OCI-LY7 (cell line): ENCODE measurements around the gene ZSCAN31. TPM values are rescaled to one million over a fixed set of nuclear protein-coding genes. Genes with fewer than 3 reads are reported as not detected.

Experiments
- BruUV-seq: library from RNA; stranded (reverse); fragments of 400-500 nt; replicated peaks from 2 replicates; lab custom pipeline; 2021; lab: Mats Ljungman, UMichigan
- CTCF ChIA-PET: fragments of 300-600 bp; sonication (Branson Sonifier 250); formaldehyde crosslinking; loops from one replicate; lab custom pipeline; 2022; ENCODE audit warnings: antibody characterized with exemption; ENCODE audit not compliant: unreplicated experiment; lab: Charles Lee
- POLR2A ChIA-PET: fragments of 300-600 bp; sonication (Branson Sonifier 250); formaldehyde crosslinking; loops from one replicate; lab custom pipeline; 2022; ENCODE audit warnings: antibody characterized with exemption; lab: Charles Lee
- DNase-seq: peaks from one replicate; pipeline ENCODE4 v3.0.0-alpha.2; 2015; ENCODE audit warnings: low spot score
- H2AFZ ChIP-seq: fragments of 200-600 bp; sonication (generic), shearing (Covaris generic); 2 replicates; pipeline ENCODE4 v1.6.1; 2014; ENCODE audit warnings: mild to moderate bottlenecking, antibody characterized with exemption, low read length, moderate library complexity
- H3K27ac ChIP-seq: fragments of 200-600 bp; sonication (generic); 2 replicates; pipeline ENCODE4 v1.5.1; 2014; ENCODE audit warnings: mixed run types, low read depth, mild to moderate bottlenecking, moderate library complexity, low read length, inconsistent platforms; ENCODE audit not compliant: poor library complexity, severe bottlenecking
- H3K36me3 ChIP-seq: fragments of 200-600 bp; sonication (generic); 2 replicates; pipeline ENCODE4 v1.6.1; 2014; ENCODE audit warnings: mild to moderate bottlenecking, antibody characterized with exemption, low read length, moderate library complexity, mixed read lengths; ENCODE audit not compliant: insufficient read depth
- H3K4me1 ChIP-seq: fragments of 200-600 bp; sonication (generic); 2 replicates; pipeline ENCODE4 v1.5.1; 2014; ENCODE audit warnings: mild to moderate bottlenecking, low read length; ENCODE audit not compliant: insufficient read depth, poor library complexity, severe bottlenecking
- H3K4me2 ChIP-seq: fragments of 200-600 bp; sonication (generic); 2 replicates; pipeline ENCODE4 v1.6.1; 2014; ENCODE audit warnings: mild to moderate bottlenecking, low read length
- H3K4me3 ChIP-seq: fragments of 200-600 bp; sonication (generic); 2 replicates; pipeline ENCODE4 v1.5.1; 2014; ENCODE audit warnings: mild to moderate bottlenecking, low read depth, low read length; ENCODE audit not compliant: poor library complexity, severe bottlenecking
- H3K79me2 ChIP-seq: fragments of 200-600 bp; sonication (generic); 2 replicates; pipeline ENCODE4 v1.6.1; 2016; ENCODE audit warnings: low read depth, mild to moderate bottlenecking, low read length, moderate library complexity, mixed read lengths; ENCODE audit not compliant: insufficient read depth
- H3K9me2 ChIP-seq: fragments of 200-600 bp; sonication (generic); 2 replicates; pipeline ENCODE4 v1.6.1; 2016; ENCODE audit warnings: mild to moderate bottlenecking, low read length, mixed read lengths; ENCODE audit not compliant: insufficient read depth
- H3K9me3 ChIP-seq: fragments of 200-600 bp; sonication (generic); 2 replicates; pipeline ENCODE4 v1.6.1; 2014; ENCODE audit warnings: mild to moderate bottlenecking, mixed run types, low read length, mixed read lengths
- H4K20me1 ChIP-seq: fragments of 200-600 bp; sonication (generic); 2 replicates; pipeline ENCODE4 v1.6.1; 2014; ENCODE audit warnings: mild to moderate bottlenecking, antibody characterized with exemption, low read length, moderate library complexity, mixed read lengths; ENCODE audit not compliant: insufficient read depth
- CTCF ChIP-seq: fragments of 200-600 bp; sonication (generic); conservative IDR thresholded peaks from 2 replicates; pipeline ENCODE4 v1.5.1; 2014; ENCODE audit warnings: mild to moderate bottlenecking, antibody characterized with exemption, low read length, moderate library complexity, mixed read lengths
- EZH2phosphoT487 ChIP-seq: fragments of 200-600 bp; sonication (generic); IDR thresholded peaks from 2 replicates; pipeline ENCODE4 v1.6.1; 2018; ENCODE audit warnings: low read depth, borderline replicate concordance, mild to moderate bottlenecking, mixed run types, antibody characterized with exemption, low read length, moderate library complexity, mixed read lengths
- intact Hi-C: fragments of 100-400 bp; cut with micrococcal nuclease; formaldehyde crosslinking; loops from one replicate; pipeline ENCODE4 v1.10.0; 2022; ENCODE audit not compliant: unreplicated experiment
- total RNA-seq, 2 experiments: library from RNA; depleted of rRNA in 1 of 2; stranded (reverse); fragments of >200 nt in 1 of 2; shearing (Covaris generic) in 1 of 2; gene quantifications; 2 replicates each; pipeline ENCODE4 v1.2.3, GENCODE V29; 2014 to 2022

The ZSCAN31 gene
- total RNA-seq, 2 experiments from 2014 or later: not detected

- peaks cover 1% of the 10 kb centered on the region; the same call in 1 of the 2 replicates for H3K79me2 ChIP-seq
- CTCF ChIA-PET: no interaction called here
- DNase-seq: peak; percentile 62
- no peaks in the 10 kb centered on the region for H3K9me2 ChIP-seq
- H3K9me3 ChIP-seq: peaks cover 35% of the 10 kb centered on the region
- H3K36me3 ChIP-seq: peaks cover 23% of the 10 kb centered on the region
- POLR2A ChIA-PET: interaction anchor here (0.9 to 1.2 kb wide), 2 partner anchors 218 to 232 kb away, joined by 3 read pairs; partner anchors contain the start of gene ZSCAN16
- peak overlapping the region; percentile 30 for H3K4me3 ChIP-seq
- no peak for TF ChIP-seq EZH2phosphoT487
- peak; percentile 78 for TF ChIP-seq CTCF
- intact Hi-C loops: no loop called here
- peak overlapping the region; percentile 66 for H3K4me2 ChIP-seq
- no peaks in the 10 kb centered on the region for H4K20me1 ChIP-seq
- H3K4me1 ChIP-seq: peaks cover 7% of the 10 kb centered on the region
- no peak overlapping the region for H3K27ac ChIP-seq
- BruUV-seq: no TSS peak
- peak overlapping the region; percentile 38; the same call in 1 of the 2 replicates for H2AFZ ChIP-seq
Observed at GRCh38 chr6:28355743-28356665, 20.1 kb upstream of the ZSCAN31 start.

GRCh38 chr6:28354688-28355554 is 19.0 kb upstream of the ZSCAN31 start:
- Histone ChIP-seq H2AFZ (no peak overlapping the region), H3K79me2 (peaks cover 10% of the 10 kb centered on the region; the same call in 1 of the 2 replicates), H3K4me3 (no peak overlapping the region)

More at GRCh38 chr6:28354688-28355554, 19.0 kb upstream of the ZSCAN31 start:
- Histone ChIP-seq H3K36me3 (peaks cover 23% of the 10 kb centered on the region), H3K27ac (no peak overlapping the region), H4K20me1 (no peaks in the 10 kb centered on the region), H3K4me1 (peaks cover 12% of the 10 kb centered on the region), H3K9me2 (no peaks in the 10 kb centered on the region), H3K4me2 (no peak overlapping the region), H3K9me3 (peaks cover 35% of the 10 kb centered on the region)
- ChIA-PET POLR2A (no interaction called here), CTCF (no interaction called here)
- TF ChIP-seq CTCF (no peak), EZH2phosphoT487 (no peak)
- intact Hi-C loops: loop anchor here (5.0 kb wide), 2 partner anchors 103 to 453 kb away; partner anchors contain the start of gene ZKSCAN4
- BruUV-seq: no TSS peak
- DNase-seq: no peak
